Esophagus mucosa (tissue), 1 donor: ENCODE results near the gene GPR132. TPM values are rescaled to one million over a fixed set of nuclear protein-coding genes. Genes with fewer than 3 reads are reported as not detected.

Source experiments
- total RNA-seq: library from RNA; stranded (reverse); gene quantifications from one replicate; pipeline ENCODE4 v1.2.4, GENCODE V29; 2023
- donor health status: DM: yes; HTN: yes; CAD: no.

GPR132 gene
- total RNA-seq, 1 donor from 2014 or later, result 0.36 TPM

Other genes with a start within 250 kb of the GPR132 start
- gene CEP170B, start 200.2 kb downstream of the GPR132 start, total RNA-seq, result 28.1 TPM
- 0.80 TPM for gene PLD4, start 140.6 kb downstream of the GPR132 start, total RNA-seq
- gene AHNAK2, start 87.1 kb downstream of the GPR132 start, total RNA-seq, result 184 TPM
- 8.2 TPM for gene CLBA1, start 79.6 kb downstream of the GPR132 start, total RNA-seq
- gene CDCA4, start 44.3 kb downstream of the GPR132 start, total RNA-seq, result 21.8 TPM
- gene JAG2, start 103.3 kb upstream of the GPR132 start, total RNA-seq, result 18.9 TPM
- 14.7 TPM for gene NUDT14, start 115.9 kb upstream of the GPR132 start, total RNA-seq
- gene BTBD6, start 183.1 kb upstream of the GPR132 start, total RNA-seq, result 34.4 TPM
- gene BRF1, start 235.6 kb upstream of the GPR132 start, total RNA-seq, result 11.7 TPM
- 24.9 TPM for gene PACS2, start 249.3 kb upstream of the GPR132 start, total RNA-seq